A673 (cell line): Measurements from ENCODE around the gene KMO. TPM values are rescaled to one million over a fixed set of nuclear protein-coding genes. Genes with fewer than 3 reads are reported as not detected.

Experiments
- BruUV-seq: library from RNA; stranded (reverse); fragments of 400-500 nt; replicated peaks from 2 replicates; lab custom pipeline; 2021; lab: Mats Ljungman, UMichigan
- CTCF ChIA-PET: fragments of 300-600 bp; sonication (Branson Sonifier 250); formaldehyde crosslinking; loops from one replicate; lab custom pipeline; 2022; ENCODE audit warnings: antibody characterized with exemption; lab: Charles Lee
- POLR2A ChIA-PET: fragments of 300-600 bp; sonication (Branson Sonifier 250); formaldehyde crosslinking; loops from one replicate; lab custom pipeline; 2022; ENCODE audit warnings: antibody characterized with exemption; ENCODE audit not compliant: low non-redundant PET; lab: Charles Lee
- DNase-seq: peaks from one replicate; pipeline ENCODE4 v3.0.0-alpha.2; 2015; ENCODE audit warnings: low spot score
- H3K27ac ChIP-seq: fragments of 200-600 bp; sonication (generic); 2 replicates; pipeline ENCODE4 v1.5.1; 2016; ENCODE audit warnings: mixed run types, low read depth, mild to moderate bottlenecking, mixed read lengths, antibody characterized with exemption, low read length; ENCODE audit not compliant: poor library complexity, severe bottlenecking
- H3K27me3 ChIP-seq: fragments of 200-600 bp; sonication (generic); replicated peaks from 2 replicates; pipeline ENCODE4 v1.6.1; 2017; ENCODE audit warnings: mixed run types, low read depth, mild to moderate bottlenecking, mixed read lengths, antibody characterized with exemption, low read length; ENCODE audit not compliant: insufficient read depth, poor library complexity
- H3K36me3 ChIP-seq: fragments of 200-600 bp; sonication (generic); 2 replicates; pipeline ENCODE4 v1.6.1; 2016; ENCODE audit warnings: mixed run types, mild to moderate bottlenecking, mixed read lengths, antibody characterized with exemption, low read length; ENCODE audit not compliant: insufficient read depth, poor library complexity, severe bottlenecking
- H3K4me1 ChIP-seq: fragments of 200-600 bp; sonication (generic); 2 replicates; pipeline ENCODE4 v1.6.1; 2017; ENCODE audit warnings: mixed run types, mild to moderate bottlenecking, mixed read lengths, antibody characterized with exemption, low read length; ENCODE audit not compliant: insufficient read depth, poor library complexity, severe bottlenecking
- H3K4me3 ChIP-seq: fragments of 200-600 bp; sonication (generic); 2 replicates; pipeline ENCODE4 v1.5.1; 2016; ENCODE audit warnings: low read depth, mixed run types, mild to moderate bottlenecking, mixed read lengths, low read length; ENCODE audit not compliant: poor library complexity, severe bottlenecking
- H3K9me3 ChIP-seq: fragments of 200-600 bp; sonication (generic); 2 replicates; pipeline ENCODE4 v1.6.1; 2016; ENCODE audit warnings: mixed run types, low read depth, mild to moderate bottlenecking, mixed read lengths, antibody characterized with exemption, low read length; ENCODE audit not compliant: poor library complexity, severe bottlenecking
- EZH2 ChIP-seq: fragments of 200-600 bp; sonication (generic); IDR thresholded peaks from 2 replicates; pipeline ENCODE4 v1.6.1; 2017; ENCODE audit warnings: borderline replicate concordance, low read depth, mild to moderate bottlenecking, mixed read lengths, antibody characterized with exemption, low read length; ENCODE audit not compliant: poor library complexity, severe bottlenecking
- intact Hi-C: fragments of 100-400 bp; cut with micrococcal nuclease; formaldehyde crosslinking; loops from one replicate; pipeline ENCODE4 v1.10.0; 2022; ENCODE audit not compliant: unreplicated experiment
- total RNA-seq: library from RNA; stranded (reverse); gene quantifications from 2 replicates; pipeline ENCODE4 v1.2.3, GENCODE V29; 2021
- TF ChIP-seq, protein P1 (sequence below): fragments of 300-800, 200-600 bp; sonication (generic); conservative IDR thresholded peaks from 2 replicates; pipeline ENCODE4 v1.5.1; 2017; ENCODE audit warnings: low read depth, mild to moderate bottlenecking, antibody characterized with exemption, low read length, moderate library complexity, mixed read lengths

KMO gene
- total RNA-seq, 1 experiment from 2014 or later: 11.8 TPM

DNA sequence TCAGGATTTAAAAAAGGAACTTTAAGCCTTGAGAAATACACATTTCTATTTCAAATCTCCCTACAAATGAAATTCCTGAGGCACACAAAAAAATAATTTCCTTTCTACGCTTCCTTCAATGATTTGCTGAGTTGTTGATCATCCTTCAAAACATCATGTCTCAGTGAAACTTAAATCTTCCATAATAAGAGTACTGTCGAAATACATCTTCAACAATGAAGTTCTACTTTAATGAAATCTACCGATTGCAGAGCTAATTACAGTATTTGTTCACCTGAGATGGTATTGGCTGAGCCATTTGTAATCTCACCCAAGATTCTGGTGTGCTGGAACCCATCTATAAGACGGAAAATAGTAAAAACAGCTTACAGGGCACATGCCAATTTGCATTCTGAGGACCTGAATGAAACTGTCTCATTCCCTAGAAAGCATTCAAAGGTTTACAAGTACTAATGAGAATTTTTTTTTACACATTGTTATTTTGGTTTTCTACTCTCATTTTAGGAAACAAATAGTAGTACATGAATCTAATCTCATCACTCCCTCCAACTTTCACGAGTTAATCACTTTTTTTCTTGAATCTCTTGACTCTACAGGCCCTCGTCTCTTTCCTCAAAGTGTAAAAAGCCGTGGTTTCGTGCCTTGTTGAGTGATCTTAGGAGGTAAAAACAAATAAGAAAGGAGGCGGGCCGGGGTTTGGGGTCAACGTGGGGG lies 106.9 kb downstream of the KMO start:
- Histone ChIP-seq H3K36me3 (no peaks in the 10 kb centered on the region), H3K27ac (peak overlapping the region; percentile 50), H3K27me3 (no peaks in the 10 kb centered on the region), H3K4me3 (peak overlapping the region; percentile 70), H3K9me3 (no peaks in the 10 kb centered on the region), H3K4me1 (no peaks in the 10 kb centered on the region)
- intact Hi-C loops: no loop called here
- TF ChIP-seq, protein P1, sequence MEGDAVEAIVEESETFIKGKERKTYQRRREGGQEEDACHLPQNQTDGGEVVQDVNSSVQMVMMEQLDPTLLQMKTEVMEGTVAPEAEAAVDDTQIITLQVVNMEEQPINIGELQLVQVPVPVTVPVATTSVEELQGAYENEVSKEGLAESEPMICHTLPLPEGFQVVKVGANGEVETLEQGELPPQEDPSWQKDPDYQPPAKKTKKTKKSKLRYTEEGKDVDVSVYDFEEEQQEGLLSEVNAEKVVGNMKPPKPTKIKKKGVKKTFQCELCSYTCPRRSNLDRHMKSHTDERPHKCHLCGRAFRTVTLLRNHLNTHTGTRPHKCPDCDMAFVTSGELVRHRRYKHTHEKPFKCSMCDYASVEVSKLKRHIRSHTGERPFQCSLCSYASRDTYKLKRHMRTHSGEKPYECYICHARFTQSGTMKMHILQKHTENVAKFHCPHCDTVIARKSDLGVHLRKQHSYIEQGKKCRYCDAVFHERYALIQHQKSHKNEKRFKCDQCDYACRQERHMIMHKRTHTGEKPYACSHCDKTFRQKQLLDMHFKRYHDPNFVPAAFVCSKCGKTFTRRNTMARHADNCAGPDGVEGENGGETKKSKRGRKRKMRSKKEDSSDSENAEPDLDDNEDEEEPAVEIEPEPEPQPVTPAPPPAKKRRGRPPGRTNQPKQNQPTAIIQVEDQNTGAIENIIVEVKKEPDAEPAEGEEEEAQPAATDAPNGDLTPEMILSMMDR: no peak
- no peak for TF ChIP-seq EZH2
- peak; percentile 1 for DNase-seq
- ChIA-PET POLR2A (no interaction called here), CTCF (no interaction called here)
- BruUV-seq: TSS peak; percentile 52

DNA sequence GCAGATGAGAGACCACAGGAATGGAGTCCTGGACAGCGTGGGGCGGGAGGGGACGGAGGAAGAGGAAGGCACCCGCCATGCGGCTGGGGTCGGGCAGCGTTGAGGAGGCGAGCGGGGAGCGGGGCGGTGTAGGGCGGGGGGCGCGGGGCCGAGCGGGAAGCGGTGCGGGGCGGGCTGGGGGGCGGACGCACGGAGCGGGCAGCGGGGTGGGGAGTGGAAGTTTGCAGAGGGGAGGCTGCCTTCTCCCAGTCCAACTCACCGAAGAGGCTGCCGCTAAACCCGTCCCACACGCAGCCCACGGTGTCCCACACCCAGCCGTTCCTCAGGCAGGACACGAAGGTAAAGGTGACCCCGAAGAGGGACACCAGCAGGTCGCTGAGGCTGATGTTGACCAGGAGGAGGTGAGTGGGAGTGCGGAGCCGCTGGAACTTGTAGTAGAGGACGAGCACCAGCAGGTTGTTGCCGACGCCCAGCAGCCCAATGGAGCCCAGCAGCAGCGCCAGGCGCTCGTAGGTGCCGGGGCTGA lies 107.5 kb downstream of the KMO start:
- no peak for DNase-seq
- Histone ChIP-seq H3K9me3 (no peaks in the 10 kb centered on the region), H3K4me1 (no peaks in the 10 kb centered on the region), H3K4me3 (peak overlapping the region; percentile 70), H3K27ac (peak overlapping the region; percentile 82), H3K27me3 (no peaks in the 10 kb centered on the region), H3K36me3 (no peaks in the 10 kb centered on the region)
- intact Hi-C loops: no loop called here
- BruUV-seq: no TSS peak
- TF ChIP-seq EZH2: no peak
- TF ChIP-seq, protein P1: no peak
- ChIA-PET POLR2A (no interaction called here), CTCF (no interaction called here)

DNA sequence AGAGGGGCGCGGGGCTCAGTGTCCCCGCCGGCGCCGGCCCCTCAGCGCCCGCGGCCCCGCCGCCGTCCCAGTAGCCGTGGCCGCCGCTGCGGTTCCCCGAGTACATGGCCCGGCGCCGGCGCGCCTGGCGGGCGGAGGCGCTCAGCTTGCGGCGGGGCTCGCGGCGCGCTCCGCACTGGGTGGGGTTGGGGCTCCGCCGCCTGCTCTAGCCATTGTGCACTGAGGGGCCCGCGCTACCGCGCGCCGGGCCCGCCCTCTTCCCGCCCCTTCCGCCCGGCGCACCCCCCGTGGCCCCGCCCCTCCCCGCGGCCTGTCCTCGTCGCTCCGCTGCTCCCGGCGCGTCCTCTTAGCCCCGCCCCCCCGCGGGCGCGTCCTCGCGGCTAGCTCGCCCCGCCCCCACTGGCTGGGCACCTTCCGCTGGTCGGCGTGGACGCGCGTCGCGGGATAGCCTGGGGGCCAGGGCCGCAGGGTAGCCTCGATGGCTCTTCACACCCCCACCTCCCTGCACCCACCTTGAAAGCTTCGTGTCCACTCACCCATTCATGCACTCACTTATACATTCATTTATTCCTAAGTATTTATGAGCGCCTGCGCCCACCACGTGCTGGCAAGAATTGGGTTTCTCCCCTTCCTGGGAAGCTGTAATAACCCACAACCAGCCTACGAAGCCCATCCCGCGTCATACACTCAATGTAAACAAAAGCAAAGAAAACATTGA lies 108.1 kb downstream of the KMO start, which contains the start of the genes CHML and OPN3:
Gene CHML (minus strand): TSS at position 221 of the 718 bp plus-strand sequence. CDS start 4,603 bp downstream, outside the sequence.
Gene OPN3 (minus strand): TSS at position 221 of the 718 bp plus-strand sequence. CDS start 115 bp downstream, at position 106.
- no peaks in the 10 kb centered on the region for H3K27me3 ChIP-seq
- DNase-seq: peak; percentile 84
- no peaks in the 10 kb centered on the region for H3K9me3 ChIP-seq
- TF ChIP-seq, protein P1: no peak
- TF ChIP-seq EZH2: no peak
- no peaks in the 10 kb centered on the region for H3K4me1 ChIP-seq
- ChIA-PET POLR2A (no interaction called here), CTCF (no interaction called here)
- H3K27ac ChIP-seq: peak within 1 kb of the TSS; percentile 82
- H3K36me3 ChIP-seq: no peaks in the 10 kb centered on the region
- peak within 1 kb of the TSS; percentile 70 for H3K4me3 ChIP-seq
- BruUV-seq: no TSS peak
- intact Hi-C loops: no loop called here
